ENCODE data around the gene NUP98. TPM values are rescaled to one million over a fixed set of nuclear protein-coding genes. Genes with fewer than 3 reads are reported as not detected.

NUP98 gene
- polyA plus RNA-seq, 3 donors = 19.6 to 76.2 (median 28.5) TPM

- H3K36me3 Mint-ChIP-seq = peaks cover 56 to 61% of the 10 kb centered on the region in 2 donors
- H3K4me3 Mint-ChIP-seq = no peak overlapping the region
- H3K9me3 Mint-ChIP-seq = peaks cover 0 to 3% (median 0%) of the 10 kb centered on the region in 7 donors
- no peak for DNase-seq
- no peak overlapping the region for H3K4me3 ChIP-seq (replicated peaks in 1 of 3; ENCODE audit: low read depth in 2 of 3, low read length in 3 of 3)
- no peaks in the 10 kb centered on the region for H3K27me3 ChIP-seq (ENCODE audit: control insufficient read depth in 2 of 2, insufficient read depth in 2 of 2, low read length in 2 of 2)
- H3K79me2 ChIP-seq (ENCODE audit: insufficient read depth, low read length) = no peaks in the 10 kb centered on the region
- H3K27ac ChIP-seq (ENCODE audit: low read depth in 1 of 2, low read length in 2 of 2) = no peak overlapping the region
- H3K27me3 Mint-ChIP-seq (ENCODE audit: low read depth in 3 of 3) = peaks cover 0 to 3% (median 0%) of the 10 kb centered on the region in 3 donors
- H3K9ac ChIP-seq (ENCODE audit: insufficient read depth, low read length, poor library complexity, severe bottlenecking) = no peak overlapping the region
- no peak overlapping the region for H2AFZ ChIP-seq (ENCODE audit: insufficient read depth, low read depth, low read length, poor library complexity, severe bottlenecking)
- intact Hi-C loops (cut with micrococcal nuclease) = no loop called here
- no peaks in the 10 kb centered on the region for H4K20me1 ChIP-seq (ENCODE audit: insufficient read depth, low read length)
- peaks cover 37 to 67% of the 10 kb centered on the region in 2 donors for H3K36me3 ChIP-seq (replicated peaks in 1 of 2; ENCODE audit: control insufficient read depth in 1 of 2, insufficient read depth in 2 of 2, low read length in 2 of 2)
- 92% methylated on average over 5 of the region's 6 CpGs for WGBS (ENCODE audit: insufficient coverage)
- no peak for TF ChIP-seq CTCF (IDR thresholded peaks at IDR 0.05)
- no peaks in the 10 kb centered on the region for H3K9me3 ChIP-seq (replicated peaks in 1 of 2; ENCODE audit: control insufficient read depth in 1 of 2, insufficient read depth in 1 of 2, low read length in 2 of 2)
- H3K27ac Mint-ChIP-seq = peak overlapping the region in 4 of 7 donors; percentile 55 to 83 (median 65)
- H3K4me1 Mint-ChIP-seq = peaks cover 6% of the 10 kb centered on the region
- peaks cover 0 to 7% of the 10 kb centered on the region in 2 donors for H3K4me1 ChIP-seq (ENCODE audit: control insufficient read depth in 1 of 2, insufficient read depth in 2 of 2, low read length in 2 of 2)
- H3K4me2 ChIP-seq (replicated peaks; ENCODE audit: extremely low read depth, low read length, poor library complexity, severe bottlenecking) = no peak overlapping the region
These were observed 131.9 kb downstream of the NUP98 start for GRCh38 chr11:3665336-3666022.

GRCh38 chr11:3664032-3664630, 133.2 kb downstream of the NUP98 start:
- no peaks in the 10 kb centered on the region for H3K27me3 ChIP-seq (ENCODE audit: control insufficient read depth in 2 of 2, insufficient read depth in 2 of 2, low read length in 2 of 2)
- no peak overlapping the region for H3K4me3 Mint-ChIP-seq
- H3K27ac ChIP-seq (ENCODE audit: low read depth in 1 of 2, low read length in 2 of 2) = no peak overlapping the region
- TF ChIP-seq CTCF (IDR thresholded peaks at IDR 0.05) = no peak
- peaks cover 6% of the 10 kb centered on the region for H3K4me1 Mint-ChIP-seq
- no peak overlapping the region for H3K9ac ChIP-seq (ENCODE audit: insufficient read depth, low read length, poor library complexity, severe bottlenecking)
- no peaks in the 10 kb centered on the region for H3K9me3 ChIP-seq (replicated peaks in 1 of 2; ENCODE audit: control insufficient read depth in 1 of 2, insufficient read depth in 1 of 2, low read length in 2 of 2)
- peaks cover 0 to 7% of the 10 kb centered on the region in 2 donors for H3K4me1 ChIP-seq (ENCODE audit: control insufficient read depth in 1 of 2, insufficient read depth in 2 of 2, low read length in 2 of 2)
- H2AFZ ChIP-seq (ENCODE audit: insufficient read depth, low read depth, low read length, poor library complexity, severe bottlenecking) = no peak overlapping the region
- peak overlapping the region in 1 of 7 donors; percentile 20 for H3K27ac Mint-ChIP-seq
- WGBS (ENCODE audit: insufficient coverage) = 96% methylated on average over 8 of the region's 10 CpGs
- H4K20me1 ChIP-seq (ENCODE audit: insufficient read depth, low read length) = no peaks in the 10 kb centered on the region
- no peak overlapping the region for H3K4me3 ChIP-seq (replicated peaks in 1 of 3; ENCODE audit: low read depth in 2 of 3, low read length in 3 of 3)
- DNase-seq = no peak
- H3K36me3 Mint-ChIP-seq = peaks cover 43 to 50% of the 10 kb centered on the region in 2 donors
- H3K4me2 ChIP-seq (replicated peaks; ENCODE audit: extremely low read depth, low read length, poor library complexity, severe bottlenecking) = no peak overlapping the region
- peaks cover 30 to 54% of the 10 kb centered on the region in 2 donors for H3K36me3 ChIP-seq (replicated peaks in 1 of 2; ENCODE audit: control insufficient read depth in 1 of 2, insufficient read depth in 2 of 2, low read length in 2 of 2)
- intact Hi-C loops (cut with micrococcal nuclease) = no loop called here
- no peaks in the 10 kb centered on the region for H3K79me2 ChIP-seq (ENCODE audit: insufficient read depth, low read length)
- peaks cover 0 to 3% (median 0%) of the 10 kb centered on the region in 7 donors for H3K9me3 Mint-ChIP-seq
- peaks cover 0 to 3% (median under 1%) of the 10 kb centered on the region in 3 donors for H3K27me3 Mint-ChIP-seq (ENCODE audit: low read depth in 3 of 3)

All from CD14-positive monocyte (primary cell).